Measurements from ENCODE around the gene POLRMT.

The POLRMT gene

GRCh38 chr19:597406-598315, 35.7 kb downstream of the POLRMT start:
- no peak overlapping the region for H3K4me3 ChIP-seq (ENCODE audit: low read length)
- TF ChIP-seq, protein P1, sequence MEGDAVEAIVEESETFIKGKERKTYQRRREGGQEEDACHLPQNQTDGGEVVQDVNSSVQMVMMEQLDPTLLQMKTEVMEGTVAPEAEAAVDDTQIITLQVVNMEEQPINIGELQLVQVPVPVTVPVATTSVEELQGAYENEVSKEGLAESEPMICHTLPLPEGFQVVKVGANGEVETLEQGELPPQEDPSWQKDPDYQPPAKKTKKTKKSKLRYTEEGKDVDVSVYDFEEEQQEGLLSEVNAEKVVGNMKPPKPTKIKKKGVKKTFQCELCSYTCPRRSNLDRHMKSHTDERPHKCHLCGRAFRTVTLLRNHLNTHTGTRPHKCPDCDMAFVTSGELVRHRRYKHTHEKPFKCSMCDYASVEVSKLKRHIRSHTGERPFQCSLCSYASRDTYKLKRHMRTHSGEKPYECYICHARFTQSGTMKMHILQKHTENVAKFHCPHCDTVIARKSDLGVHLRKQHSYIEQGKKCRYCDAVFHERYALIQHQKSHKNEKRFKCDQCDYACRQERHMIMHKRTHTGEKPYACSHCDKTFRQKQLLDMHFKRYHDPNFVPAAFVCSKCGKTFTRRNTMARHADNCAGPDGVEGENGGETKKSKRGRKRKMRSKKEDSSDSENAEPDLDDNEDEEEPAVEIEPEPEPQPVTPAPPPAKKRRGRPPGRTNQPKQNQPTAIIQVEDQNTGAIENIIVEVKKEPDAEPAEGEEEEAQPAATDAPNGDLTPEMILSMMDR (IDR thresholded peaks at IDR 0.05; ENCODE audit: insufficient read depth, low read depth, low read length, missing control alignments): no peak
- no peak for DNase-seq (ENCODE audit: low read depth)

- no peak for DNase-seq (ENCODE audit: low read depth)
- TF ChIP-seq, protein P1 (IDR thresholded peaks at IDR 0.05; ENCODE audit: insufficient read depth, low read depth, low read length, missing control alignments): no peak
- no peak overlapping the region for H3K4me3 ChIP-seq (ENCODE audit: low read length)
Observed at GRCh38 chr19:596263-596655, 37.1 kb downstream of the POLRMT start.

- no peak for DNase-seq (ENCODE audit: low read depth)
- H3K4me3 ChIP-seq (ENCODE audit: low read length): no peak overlapping the region
- TF ChIP-seq, protein P1 (IDR thresholded peaks at IDR 0.05; ENCODE audit: insufficient read depth, low read depth, low read length, missing control alignments): no peak
Observed at GRCh38 chr19:595326-596262, 37.7 kb downstream of the POLRMT start.

- no peak overlapping the region for H3K4me3 ChIP-seq (ENCODE audit: low read length)
- TF ChIP-seq, protein P1 (IDR thresholded peaks at IDR 0.05; ENCODE audit: insufficient read depth, low read depth, low read length, missing control alignments): no peak
- DNase-seq (ENCODE audit: low read depth): no peak
Observed at GRCh38 chr19:594265-594870, 39.0 kb downstream of the POLRMT start.

DNA sequence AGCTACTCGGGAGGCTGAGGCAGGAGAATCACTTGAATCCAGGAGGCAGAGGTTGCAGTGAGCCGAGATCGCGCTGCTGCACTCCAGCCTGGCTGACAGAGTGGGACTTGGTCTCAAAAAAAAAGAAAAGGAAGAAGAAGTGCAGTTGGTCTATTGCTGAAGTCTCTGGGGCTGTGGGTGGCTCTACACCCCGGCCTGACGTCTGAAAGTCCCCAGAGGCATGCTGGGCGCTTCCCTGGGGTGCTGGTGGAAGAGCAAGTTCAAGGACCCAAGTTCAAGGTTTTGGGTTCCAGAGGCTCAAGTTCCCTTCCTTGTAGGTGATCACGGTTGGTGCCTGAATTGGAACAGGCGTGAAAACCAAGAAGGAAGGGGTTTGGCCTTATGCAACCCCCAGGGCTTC, 39.8 kb downstream of the POLRMT start:
- no peak for DNase-seq (ENCODE audit: low read depth)
- TF ChIP-seq, protein P1 (IDR thresholded peaks at IDR 0.05; ENCODE audit: insufficient read depth, low read depth, low read length, missing control alignments): no peak
- no peak overlapping the region for H3K4me3 ChIP-seq (ENCODE audit: low read length)

- DNase-seq (ENCODE audit: low read depth): no peak
- TF ChIP-seq, protein P1 (IDR thresholded peaks at IDR 0.05; ENCODE audit: insufficient read depth, low read depth, low read length, missing control alignments): no peak
- H3K4me3 ChIP-seq (ENCODE audit: low read length): no peak overlapping the region
Observed at GRCh38 chr19:593055-593454, 40.3 kb downstream of the POLRMT start.

Measured in epithelial cell of esophagus (primary cell).